ENCODE results near the gene GRB2. TPM values are rescaled to one million over a fixed set of nuclear protein-coding genes. Genes with fewer than 3 reads are reported as not detected.

The GRB2 gene
- total and polyA plus RNA-seq, 2 donors from 2014 or later: 65.3 to 119 TPM

- H3K4me3 ChIP-seq (ENCODE audit: low read length in 3 of 3): no peak overlapping the region
Measured at GRCh38 chr17:75277664-75278071, 127.8 kb downstream of the GRB2 start.

GRCh38 chr17:75273977-75274708 is 131.3 kb downstream of the GRB2 start:
- H3K4me3 ChIP-seq (ENCODE audit: low read length in 3 of 3): no peak overlapping the region
- no peaks in the 10 kb centered on the region for H3K9me3 ChIP-seq (ENCODE audit: control insufficient read depth in 2 of 3, insufficient read depth in 1 of 3, low read length in 3 of 3)
- no peaks in the 10 kb centered on the region for H3K27me3 ChIP-seq (ENCODE audit: control insufficient read depth, insufficient read depth, low read length)
- H3K36me3 ChIP-seq (ENCODE audit: control insufficient read depth in 2 of 3, insufficient read depth in 3 of 3, low read length in 3 of 3): no peaks in the 10 kb centered on the region
- no peak overlapping the region for H3K27ac ChIP-seq (ENCODE audit: low read depth in 2 of 2, low read length in 2 of 2)
- H3K4me1 ChIP-seq (ENCODE audit: control insufficient read depth in 2 of 3, insufficient read depth in 2 of 3, low read depth in 1 of 3, low read length in 3 of 3): peaks cover 0 to 13% (median 0%) of the 10 kb centered on the region in 3 donors
- intact Hi-C loops (cut with DNase I): no loop called here
- FAIRE-seq: no peak
- no peak overlapping the region for H3K9ac ChIP-seq (ENCODE audit: low read length in 3 of 3)
- no peak for TF ChIP-seq CTCF (IDR thresholded peaks at IDR 0.05; ENCODE audit: borderline replicate concordance, extremely low read depth, insufficient read depth)
- no peak for DNase-seq

More at GRCh38 chr17:75277664-75278071, 127.8 kb downstream of the GRB2 start:
- Histone ChIP-seq H3K27me3 (ENCODE audit: control insufficient read depth, insufficient read depth, low read length) (no peaks in the 10 kb centered on the region), H3K27ac (ENCODE audit: low read depth in 2 of 2, low read length in 2 of 2) (no peak overlapping the region), H3K9ac (ENCODE audit: low read length in 3 of 3) (no peak overlapping the region), H3K4me1 (ENCODE audit: control insufficient read depth in 2 of 3, insufficient read depth in 2 of 3, low read depth in 1 of 3, low read length in 3 of 3) (no peaks in the 10 kb centered on the region), H3K36me3 (ENCODE audit: control insufficient read depth in 2 of 3, insufficient read depth in 3 of 3, low read length in 3 of 3) (no peaks in the 10 kb centered on the region), H3K9me3 (ENCODE audit: control insufficient read depth in 2 of 3, insufficient read depth in 1 of 3, low read length in 3 of 3) (no peaks in the 10 kb centered on the region)
- DNase-seq: no peak
- intact Hi-C loops (cut with DNase I): no loop called here
- FAIRE-seq: no peak
- no peak for TF ChIP-seq CTCF (IDR thresholded peaks at IDR 0.05; ENCODE audit: borderline replicate concordance, extremely low read depth, insufficient read depth)

GRCh38 chr17:75272848-75273184 is 132.7 kb downstream of the GRB2 start:
- no peak overlapping the region for H3K9ac ChIP-seq (ENCODE audit: low read length in 3 of 3)
- TF ChIP-seq CTCF (IDR thresholded peaks at IDR 0.05; ENCODE audit: borderline replicate concordance, extremely low read depth, insufficient read depth): no peak
- no peaks in the 10 kb centered on the region for H3K36me3 ChIP-seq (ENCODE audit: control insufficient read depth in 2 of 3, insufficient read depth in 3 of 3, low read length in 3 of 3)
- H3K27me3 ChIP-seq (ENCODE audit: control insufficient read depth, insufficient read depth, low read length): no peaks in the 10 kb centered on the region
- DNase-seq (no peak), FAIRE-seq (no peak)
- H3K4me1 ChIP-seq (ENCODE audit: control insufficient read depth in 2 of 3, insufficient read depth in 2 of 3, low read depth in 1 of 3, low read length in 3 of 3): peaks cover 0 to 13% (median 0%) of the 10 kb centered on the region in 3 donors
- H3K27ac ChIP-seq (ENCODE audit: low read depth in 2 of 2, low read length in 2 of 2): no peak overlapping the region
- intact Hi-C loops (cut with DNase I): no loop called here
- no peaks in the 10 kb centered on the region for H3K9me3 ChIP-seq (ENCODE audit: control insufficient read depth in 2 of 3, insufficient read depth in 1 of 3, low read length in 3 of 3)
- no peak overlapping the region for H3K4me3 ChIP-seq (ENCODE audit: low read length in 3 of 3)

Measured in kidney (tissue), 14 donors.